Epidermal melanocyte (primary cell): ENCODE results near the gene PLK5.
"Not testable (repeated sequence)": the region's sequence is repeated elsewhere in the genome, so short reads cannot be mapped to it uniquely, and the experiment has no call there.

Experiments used
- DNase-seq: peaks from one replicate; pipeline ENCODE4 v3.0.0; 2011; ENCODE audit warnings: low spot score; ENCODE audit not compliant: insufficient read length

The PLK5 gene

DNA sequence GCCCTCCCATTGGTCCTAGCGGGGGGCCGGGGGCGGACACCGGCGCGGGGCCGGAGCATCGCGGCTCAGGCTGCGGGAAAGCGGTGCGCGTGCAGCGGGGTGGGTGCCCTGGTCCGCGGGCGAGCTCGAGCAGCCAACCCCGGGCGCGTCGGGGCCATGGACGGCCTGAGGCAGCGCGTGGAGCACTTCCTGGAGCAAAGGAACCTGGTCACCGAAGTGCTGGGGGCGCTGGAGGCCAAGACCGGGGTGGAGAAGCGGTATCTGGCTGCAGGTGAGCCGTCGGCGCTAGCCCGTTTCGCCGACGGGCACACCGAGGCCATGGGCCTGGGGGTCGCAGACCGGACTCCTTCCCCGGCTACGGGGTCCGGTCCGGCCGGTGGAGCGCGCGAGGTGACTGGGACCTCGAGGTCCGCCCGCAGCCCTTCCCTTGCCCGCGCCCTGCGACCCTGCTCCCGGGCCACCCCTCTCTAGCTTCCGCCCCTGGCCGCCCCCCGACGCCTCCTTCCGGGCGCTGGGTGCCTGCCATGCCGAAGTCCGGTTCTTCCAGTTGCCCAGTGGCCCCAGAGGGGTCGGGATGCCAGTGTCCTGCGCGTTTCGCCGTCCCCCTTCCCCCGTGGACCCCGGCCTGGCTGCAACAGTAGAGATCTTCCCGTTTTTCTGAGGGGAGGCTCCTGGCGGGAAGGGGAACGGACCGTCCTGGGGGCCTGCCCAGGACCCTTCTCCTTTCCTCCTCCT, 32.6 kb upstream of the PLK5 start, which contains the start of gene REEP6:
TSS of gene REEP6 (plus strand) at position 68 of the 735 bp plus-strand sequence. CDS start at position 157, 89 bp downstream.
- no peak for DNase-seq

DNA sequence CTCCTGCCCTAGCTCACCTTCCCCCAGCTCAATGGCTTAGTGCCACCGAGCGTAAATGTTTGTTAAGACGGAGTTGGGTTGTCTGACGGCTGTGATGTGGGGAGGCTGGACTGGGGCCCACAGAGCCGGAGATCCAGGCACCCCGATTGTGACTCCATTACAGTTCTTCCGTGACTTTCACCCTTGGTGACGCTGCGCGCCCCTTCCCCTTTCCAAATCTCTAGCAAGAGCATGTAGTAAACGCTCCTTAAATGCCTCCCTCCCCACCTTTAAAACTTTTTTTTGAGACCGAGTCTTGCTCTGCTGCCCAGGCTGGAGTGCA, 32.1 kb upstream of the PLK5 start:
- DNase-seq: no peak

DNA sequence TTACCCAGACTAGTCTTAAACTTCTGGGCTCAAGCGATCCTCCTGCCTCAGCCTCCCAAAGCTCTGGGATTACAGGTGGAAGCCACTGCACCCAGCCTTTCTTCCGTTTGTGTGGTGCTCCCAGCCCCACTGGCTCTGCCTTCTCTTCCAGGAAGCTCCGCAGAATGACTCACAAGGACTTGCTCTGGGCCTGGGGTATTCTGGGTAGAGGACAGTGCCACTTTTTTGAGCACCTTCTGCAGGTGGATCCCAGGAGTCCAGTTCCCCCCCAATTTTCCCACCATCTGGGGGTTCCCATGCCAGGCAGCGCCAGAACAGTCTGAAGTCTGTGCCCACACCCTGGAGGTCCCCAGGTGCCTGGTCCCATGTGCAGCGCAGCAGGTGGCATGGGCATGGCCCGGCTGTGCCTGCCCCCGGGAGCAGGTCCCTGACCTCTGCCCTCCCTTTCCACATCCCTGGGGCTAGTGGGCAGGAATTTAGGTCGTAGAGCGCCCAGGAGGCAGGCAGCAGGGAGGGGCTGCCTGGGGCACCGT, 31.3 kb upstream of the PLK5 start:
- no peak for DNase-seq

DNA sequence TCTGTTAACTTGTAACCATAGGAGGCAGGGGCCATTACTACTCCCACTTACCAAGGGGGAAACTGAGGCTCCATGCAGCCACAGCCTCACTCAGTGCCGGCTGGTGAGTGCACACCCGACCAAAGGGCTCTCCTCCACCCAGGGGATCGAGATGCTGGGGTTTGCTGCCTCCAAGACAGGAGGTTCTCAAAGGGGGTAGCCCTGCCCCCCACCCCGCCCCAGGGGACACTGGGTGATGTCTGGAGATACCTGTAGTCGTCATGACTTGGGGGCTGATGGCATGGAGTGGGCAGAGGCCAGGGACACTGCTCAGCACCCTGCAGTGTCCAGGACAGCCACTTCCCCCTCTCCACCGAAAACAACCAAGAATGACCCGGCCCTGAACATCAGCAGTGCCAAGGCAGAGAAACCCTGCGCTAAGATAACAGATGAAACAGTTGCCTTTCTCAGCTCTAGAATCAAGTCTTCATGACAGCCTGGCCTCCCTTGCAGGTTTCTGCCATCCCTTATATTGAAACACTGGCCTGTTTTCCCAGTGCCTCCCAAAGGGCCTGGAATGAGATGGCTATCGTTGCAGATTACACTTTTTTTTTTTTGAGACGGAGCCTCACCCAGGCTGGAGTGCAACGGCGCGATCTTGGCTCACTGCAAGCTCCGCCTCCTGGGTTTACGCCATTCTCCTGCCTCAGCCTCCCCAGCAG, 29.6 kb upstream of the PLK5 start:
- no peak for DNase-seq

DNA sequence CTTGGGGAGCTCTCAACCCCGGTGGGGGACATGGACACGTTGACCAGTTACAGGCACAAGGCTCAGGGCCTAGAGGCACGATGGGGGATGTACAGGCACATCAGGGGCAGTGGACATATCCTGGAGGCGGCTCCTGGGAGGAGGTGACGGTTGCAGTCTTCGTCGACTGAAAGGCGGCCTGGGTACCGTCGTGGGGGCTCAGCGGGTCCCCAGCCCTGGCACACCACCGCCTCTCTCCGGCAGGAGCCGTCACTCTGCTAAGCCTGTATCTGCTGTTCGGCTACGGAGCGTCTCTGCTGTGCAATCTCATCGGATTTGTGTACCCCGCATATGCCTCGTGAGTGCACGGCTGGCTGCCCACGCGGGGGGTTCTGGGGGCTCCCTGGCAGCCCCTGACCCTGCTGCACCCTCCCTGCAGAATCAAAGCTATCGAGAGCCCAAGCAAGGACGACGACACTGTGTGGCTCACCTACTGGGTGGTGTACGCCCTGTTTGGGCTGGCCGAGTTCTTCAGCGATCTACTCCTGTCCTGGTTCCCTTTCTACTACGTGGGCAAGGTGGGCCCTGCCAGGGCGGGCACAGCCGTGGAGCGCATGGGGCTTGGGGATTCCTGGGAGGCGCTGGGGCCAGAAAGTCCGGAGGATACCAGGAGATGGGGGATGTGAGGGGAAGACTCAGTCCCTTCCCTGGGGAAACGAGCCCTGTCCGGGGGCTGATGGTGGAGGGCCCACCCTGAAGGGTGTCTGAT, 28.7 kb upstream of the PLK5 start:
- DNase-seq: no peak

DNA sequence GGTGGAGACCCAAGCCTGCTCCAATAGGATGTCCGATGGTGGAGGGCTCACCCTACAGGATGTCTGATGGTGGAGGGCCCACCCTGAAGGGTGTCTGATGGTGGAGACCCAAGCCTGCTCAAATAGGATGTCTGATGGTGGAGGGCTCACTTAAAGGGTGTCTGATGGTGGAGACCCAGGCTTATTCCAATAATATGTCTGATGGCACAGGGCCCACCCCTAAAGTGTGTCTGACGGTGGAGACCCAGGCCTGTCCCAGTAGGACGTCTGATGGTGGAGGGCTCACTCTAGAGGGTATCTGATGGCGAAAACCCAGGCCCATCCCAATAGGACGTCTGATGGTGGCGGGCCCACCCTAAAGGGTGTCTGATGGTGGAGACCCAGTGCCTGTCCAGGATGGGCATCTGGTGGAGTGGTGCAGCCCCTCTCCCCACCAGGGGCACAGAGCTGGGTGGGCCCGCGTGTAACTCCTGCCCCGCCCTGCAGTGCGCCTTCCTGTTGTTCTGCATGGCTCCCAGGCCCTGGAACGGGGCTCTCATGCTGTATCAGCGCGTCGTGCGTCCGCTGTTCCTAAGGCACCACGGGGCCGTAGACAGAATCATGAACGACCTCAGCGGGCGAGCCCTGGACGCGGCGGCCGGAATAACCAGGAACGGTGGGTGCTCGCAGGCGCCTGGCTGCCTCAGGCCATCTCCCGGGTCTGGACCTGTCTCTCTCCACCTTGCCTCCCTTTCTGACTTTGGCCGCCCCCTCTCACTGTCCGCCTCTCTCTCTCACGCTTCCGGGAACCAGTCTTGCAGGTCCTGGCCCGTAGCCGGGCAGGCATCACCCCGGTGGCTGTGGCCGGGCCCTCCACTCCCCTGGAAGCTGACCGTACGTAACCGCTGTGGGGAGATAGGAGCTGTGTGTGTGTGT, 27.8 kb upstream of the PLK5 start:
- DNase-seq: no peak

DNA sequence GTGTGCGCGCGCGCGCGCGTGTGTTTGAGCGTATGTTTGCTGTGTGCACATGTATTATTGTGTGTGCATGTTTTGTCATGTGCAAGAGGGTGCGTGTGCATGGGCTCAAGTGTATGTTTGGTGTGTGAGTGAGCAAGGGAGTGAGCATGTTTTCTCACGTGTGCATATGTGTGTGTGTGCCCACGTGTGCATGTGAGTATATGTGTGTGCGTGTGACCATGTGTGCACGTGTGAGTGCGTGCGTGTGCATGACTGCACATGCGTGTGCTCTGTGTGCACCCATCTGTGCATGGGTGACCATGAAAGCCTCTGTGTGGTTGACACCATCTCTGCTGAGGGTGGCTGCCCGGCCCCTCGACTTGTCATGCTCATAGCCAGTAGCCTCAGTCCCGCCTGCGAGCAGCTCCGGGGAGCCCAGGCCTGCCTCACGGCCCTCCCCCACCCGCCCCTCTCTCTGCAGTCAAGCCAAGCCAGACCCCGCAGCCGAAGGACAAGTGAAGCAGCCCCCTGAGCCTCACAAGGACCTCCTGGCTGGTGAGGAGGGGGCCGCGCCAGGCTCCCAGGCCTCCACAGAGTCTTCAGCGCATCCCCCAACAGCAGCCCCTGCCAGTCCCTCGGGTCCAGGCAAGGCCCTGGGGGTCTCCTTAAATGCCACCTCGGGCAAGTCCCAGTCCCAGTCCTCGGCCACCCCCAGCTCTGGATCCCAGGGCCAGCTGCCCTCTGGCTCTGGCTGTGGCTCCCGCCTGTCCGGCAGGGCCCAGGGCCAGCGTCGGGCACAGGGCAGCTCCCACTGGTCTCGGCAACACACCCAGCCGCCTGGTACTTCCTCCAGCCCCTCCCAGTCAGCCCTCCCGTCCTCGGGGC, 26.9 kb upstream of the PLK5 start:
- DNase-seq: no peak

DNA sequence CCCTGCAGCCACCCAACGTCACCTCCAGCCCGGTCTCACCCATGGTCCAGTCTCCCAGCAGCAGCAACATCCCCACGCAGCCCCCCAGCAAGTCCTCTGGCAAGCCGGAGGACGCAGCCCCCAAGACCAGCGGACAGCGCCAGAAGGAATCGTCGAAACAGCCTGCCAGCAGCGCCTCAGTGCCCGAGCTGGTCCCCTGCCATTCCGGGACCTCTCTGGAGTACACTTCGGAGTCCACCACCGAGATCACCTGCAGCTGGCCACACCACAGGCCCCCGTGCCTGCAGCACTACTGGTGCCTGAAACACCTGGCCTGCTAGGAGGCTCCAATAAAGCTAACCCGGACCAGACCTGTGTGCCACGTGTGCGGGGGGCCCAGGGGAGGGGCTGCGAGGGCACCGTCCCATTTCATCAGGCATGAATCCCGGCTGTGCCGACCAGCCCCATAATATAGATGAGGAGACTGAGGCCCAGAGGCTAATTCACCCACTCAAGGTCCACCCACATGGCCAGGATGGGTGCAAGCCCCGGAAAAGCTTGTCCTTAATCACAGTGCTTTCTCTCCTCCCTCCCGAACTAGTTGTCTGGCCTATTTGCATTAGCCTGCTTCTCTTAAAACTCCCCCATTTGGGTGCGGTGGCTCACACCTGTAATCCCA, 26.2 kb upstream of the PLK5 start:
- no peak for DNase-seq

DNA sequence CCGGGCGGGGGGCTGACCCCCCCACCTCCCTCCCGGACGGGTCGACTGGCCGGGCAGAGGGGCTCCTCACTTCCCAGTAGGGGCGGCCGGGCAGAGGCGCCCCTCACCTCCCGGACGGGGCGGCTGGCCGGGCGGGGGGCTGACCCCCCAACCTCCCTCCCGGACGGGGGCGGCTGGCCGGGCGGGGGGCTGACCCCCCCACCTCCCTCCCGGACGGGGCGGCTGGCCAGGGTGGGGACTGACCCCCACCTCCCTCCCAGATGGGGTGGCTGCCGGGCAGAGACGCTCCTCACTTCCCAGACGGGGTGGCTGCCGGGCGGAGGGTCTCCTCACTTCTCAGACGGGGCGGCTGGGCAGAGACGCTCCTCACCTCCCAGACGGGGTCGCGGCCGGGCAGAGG, 24.6 kb upstream of the PLK5 start:
- not testable (repeated sequence) for DNase-seq

DNA sequence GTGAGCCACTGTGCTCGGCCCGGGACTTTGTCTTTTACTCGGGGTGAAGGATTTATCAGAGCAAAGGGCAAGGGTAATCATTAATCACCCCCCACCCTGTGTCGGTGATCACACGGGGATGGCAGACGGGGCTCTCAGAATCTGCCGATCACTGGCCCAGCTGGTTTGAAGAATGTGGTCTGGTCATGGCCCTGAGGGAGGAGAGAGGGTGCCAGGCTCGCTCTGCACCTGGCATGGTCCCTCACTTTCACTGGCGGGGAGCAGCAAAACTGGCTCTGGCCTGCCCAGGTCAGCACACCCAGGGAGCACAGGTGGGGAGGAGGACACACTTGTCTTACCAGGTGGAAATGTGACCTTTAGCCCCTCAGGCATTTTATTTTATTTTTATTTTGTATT, 22.7 kb upstream of the PLK5 start:
- DNase-seq: no peak

DNA sequence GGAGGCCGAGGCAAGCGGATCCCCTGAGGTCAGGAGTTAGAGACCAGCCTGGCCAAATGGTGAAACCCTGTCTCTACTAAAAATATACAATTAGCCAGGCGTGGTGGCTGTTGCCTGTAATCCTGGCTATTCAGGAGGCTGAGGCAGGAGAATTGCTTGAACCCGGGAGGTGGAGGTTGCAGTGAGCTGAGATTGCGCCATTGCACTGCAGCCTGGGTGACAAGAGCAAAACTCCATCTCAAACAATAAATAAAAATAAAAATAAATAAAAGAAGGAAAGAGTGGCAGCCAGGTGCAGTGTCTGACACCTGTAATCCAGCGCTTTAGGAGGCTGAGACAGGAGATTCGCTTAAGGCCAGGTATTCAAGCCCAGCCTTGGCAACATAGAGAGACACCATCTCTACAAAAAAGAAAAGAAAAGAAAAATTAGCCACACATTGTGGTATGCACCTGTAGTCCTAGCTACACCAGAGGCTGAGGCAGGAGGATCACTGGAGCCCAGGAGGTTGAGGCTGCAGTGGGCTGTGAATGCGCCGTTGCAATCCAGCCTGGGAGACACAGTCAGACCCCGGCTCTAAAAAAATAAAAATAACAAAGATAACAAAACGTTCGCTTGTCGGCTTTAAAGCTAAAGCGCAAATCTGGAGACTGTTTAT, 21.3 kb upstream of the PLK5 start:
- DNase-seq: no peak

DNA sequence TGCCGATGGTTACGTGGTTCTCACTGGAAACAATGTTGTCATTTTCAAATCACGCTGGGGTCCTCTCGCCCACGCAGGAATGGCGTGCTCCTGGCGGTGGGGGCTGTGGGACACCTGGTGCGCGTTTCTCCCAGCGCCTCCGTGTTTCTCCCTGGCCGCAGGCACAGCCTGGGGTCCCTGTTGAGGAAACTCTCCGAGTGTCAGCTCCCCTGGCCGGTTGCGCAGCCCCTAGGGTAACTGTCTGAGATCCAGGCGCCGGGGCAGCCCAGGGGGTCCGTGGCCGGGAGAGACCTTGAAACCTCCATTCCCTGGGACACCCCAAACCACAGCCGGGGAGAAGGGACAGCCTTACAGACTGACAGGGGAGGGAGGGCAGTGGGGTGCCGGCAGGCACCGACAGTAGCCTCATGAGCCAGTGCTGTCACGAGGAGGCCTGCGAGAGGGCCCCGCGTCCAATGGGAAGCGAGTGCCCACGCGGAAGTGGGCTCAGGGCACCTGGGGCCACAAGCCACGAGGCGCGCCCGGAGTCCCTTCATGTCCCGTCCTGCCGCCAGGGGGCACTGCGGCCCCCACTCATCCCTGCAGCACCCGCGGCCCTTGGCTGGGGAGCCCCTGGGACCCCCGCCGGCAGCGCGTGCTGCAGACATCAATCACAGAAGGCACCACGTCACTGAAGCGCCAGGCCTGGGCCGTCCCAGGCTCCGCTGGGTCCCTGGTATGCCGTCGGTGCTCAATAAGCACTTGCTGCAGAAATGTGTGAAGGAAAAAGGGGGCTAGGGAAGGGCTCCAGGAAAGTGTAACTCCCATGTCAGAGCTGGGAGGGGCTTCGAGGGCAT, 20.6 kb upstream of the PLK5 start:
- no peak for DNase-seq

DNA sequence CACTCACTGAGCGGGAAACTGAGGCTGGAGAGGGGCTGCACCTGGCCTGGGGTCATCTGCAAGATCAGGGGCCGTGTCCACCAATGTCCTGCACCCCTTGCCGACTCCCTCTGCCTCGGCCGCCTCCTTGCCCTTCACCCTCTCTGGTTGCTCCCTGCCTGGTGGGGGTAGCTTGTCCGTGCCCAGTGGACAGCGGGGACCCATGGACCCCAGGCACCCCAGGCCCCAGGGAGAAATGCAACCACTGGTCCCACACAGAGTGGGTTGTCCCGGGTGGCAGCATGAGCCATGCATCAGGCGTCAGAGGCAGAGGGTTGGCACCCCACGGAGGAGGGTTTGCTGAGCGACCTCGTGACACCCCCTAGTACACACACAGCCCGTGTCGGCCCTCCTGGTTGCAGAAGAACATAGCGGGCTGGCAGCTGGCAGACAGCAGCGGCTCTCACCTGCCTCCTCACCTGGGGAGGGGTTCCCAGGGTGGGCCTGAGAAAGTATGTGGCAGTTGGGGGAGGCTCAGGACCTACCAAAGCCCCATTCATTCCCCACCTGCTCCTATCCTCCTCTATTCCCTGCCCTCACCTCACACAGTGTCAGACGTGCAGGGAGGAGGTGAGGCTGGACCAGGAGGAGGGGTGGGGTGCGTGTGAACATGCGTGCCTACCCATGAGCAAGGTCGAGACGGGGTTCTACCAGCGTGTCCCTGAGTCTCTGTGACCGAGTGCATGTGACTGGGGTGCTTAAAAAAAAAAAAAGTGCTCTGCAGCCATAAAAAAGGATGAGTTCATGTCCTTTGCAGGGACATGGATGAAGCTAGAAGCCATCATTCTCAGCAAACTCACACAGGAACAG, 19.7 kb upstream of the PLK5 start:
- no peak for DNase-seq

DNA sequence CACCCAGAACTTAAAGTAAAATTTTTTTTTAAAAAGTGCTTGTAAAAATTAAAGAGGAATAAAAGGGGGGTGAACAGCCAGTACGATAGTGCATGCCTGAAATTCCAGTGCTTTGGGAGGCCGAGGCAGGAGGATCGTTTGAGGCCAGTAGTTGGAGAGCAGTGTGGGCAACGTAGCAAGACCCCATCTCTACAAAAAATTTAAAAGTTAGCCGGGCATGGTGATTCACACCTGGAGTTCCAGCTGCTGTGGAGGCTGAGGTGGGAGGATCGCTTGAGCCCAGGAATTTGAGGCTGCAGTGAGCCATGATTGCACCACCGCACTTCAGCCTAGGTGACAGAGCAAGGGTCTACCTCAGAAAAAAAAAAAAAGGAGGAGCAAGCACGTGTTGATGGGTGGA, 18.9 kb upstream of the PLK5 start:
- DNase-seq: no peak

DNA sequence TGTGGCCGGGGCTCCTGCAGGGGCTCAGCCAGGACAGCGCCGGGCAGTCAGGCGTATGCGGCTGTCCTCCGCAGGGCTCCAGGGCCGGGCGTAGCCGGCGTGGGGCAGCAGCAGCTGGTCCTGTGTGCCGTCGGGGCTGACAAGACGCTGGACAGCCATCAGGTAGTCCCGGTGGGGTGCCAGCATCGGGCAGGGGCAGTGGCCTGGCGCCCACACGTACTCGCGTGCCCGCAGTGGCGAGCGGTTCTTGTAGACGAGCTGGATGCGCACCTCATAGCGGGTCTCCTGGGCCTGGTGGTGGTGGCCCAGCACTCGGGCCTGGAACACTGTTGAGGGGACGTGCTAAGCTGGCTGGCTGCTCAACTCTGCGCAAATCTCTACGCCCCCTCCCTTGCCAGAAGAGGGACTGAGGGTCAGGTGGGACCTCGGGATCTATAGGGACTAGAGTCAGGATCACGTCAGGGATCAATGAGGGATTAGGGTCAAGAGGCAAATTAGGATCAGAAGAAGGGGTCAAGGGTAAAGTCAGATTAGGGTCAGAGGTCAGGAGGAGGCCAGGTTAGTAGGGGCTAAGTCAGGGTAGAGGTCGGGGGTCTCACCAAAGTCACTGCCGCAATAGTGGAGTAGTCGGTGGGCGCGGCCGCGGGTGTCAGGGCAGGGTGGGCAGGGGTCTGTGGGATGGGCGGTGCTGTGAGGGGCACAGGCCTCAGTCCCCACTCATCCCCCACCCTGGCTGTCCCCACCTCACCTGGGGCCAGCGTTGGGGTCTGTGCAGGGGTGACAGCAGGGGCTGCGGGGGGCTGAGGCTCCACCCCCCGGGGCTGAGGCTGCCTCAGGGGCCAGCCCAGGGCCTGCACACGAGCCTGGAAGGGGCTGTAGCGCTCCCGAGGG, 17.6 kb upstream of the PLK5 start:
- DNase-seq: no peak

DNA sequence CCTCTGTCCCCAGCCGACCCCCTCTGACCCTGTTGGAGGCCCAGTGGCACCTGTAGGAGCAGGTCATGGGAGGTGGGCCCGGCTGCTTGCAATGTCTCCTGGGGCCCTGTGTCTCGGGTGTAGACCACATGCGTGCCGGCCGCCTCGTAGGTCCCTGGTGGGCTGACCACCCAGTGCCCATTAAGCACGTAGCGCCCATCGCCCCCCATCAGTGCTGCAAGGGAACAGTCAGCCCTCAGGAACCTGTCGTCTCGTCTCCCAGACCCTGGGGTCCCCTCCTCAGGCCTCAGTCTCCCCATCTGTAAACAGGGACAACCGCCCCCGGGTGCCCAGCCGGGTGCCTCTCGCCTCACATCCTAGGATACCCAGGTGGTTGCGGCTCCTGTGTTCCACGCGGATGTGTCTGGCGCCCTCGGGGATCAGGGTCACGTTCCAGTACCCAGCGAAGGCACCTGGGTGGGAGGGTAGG, 16.7 kb upstream of the PLK5 start:
- DNase-seq: no peak
